Activated CD4-positive, alpha-beta T cell treated with anti-CD3 and anti-CD28 coated beads for 36 hours (primary cell): ENCODE data around the gene WNT6. TPM values are rescaled to one million over a fixed set of nuclear protein-coding genes. Genes with fewer than 3 reads are reported as not detected.

Source experiments
- ATAC-seq: fragments of 200-7000 bp; cut with Tn5 transposase; one replicate; pipeline ENCODE4 v1.10.0; 2021; ENCODE audit warnings: mild to moderate bottlenecking, moderate library complexity
- CTCF ChIA-PET: fragments of 350-600 bp; sonication (Branson Sonifier 250); formaldehyde crosslinking; loops from one replicate; lab custom pipeline; 2021; ENCODE audit warnings: antibody characterized with exemption; lab: Charles Lee
- POLR2A ChIA-PET: fragments of 350-600 bp; sonication (Branson Sonifier 250); formaldehyde crosslinking; loops from one replicate; lab custom pipeline; 2021; ENCODE audit warnings: antibody characterized with exemption, inconsistent platforms; lab: Charles Lee
- DNase-seq: peaks from one replicate; pipeline ENCODE4 v3.0.0-alpha.2; 2020
- H3K27ac Mint-ChIP-seq: one replicate; pipeline ENCODE4 v1.8.0; 2021; ENCODE audit warnings: mixed read lengths
- H3K27me3 Mint-ChIP-seq: one replicate; pipeline ENCODE4 v1.8.0; 2021; ENCODE audit warnings: mixed read lengths
- H3K36me3 Mint-ChIP-seq: one replicate; pipeline ENCODE4 v1.8.0; 2021; ENCODE audit warnings: low read depth, mixed read lengths
- H3K4me1 Mint-ChIP-seq: one replicate; pipeline ENCODE4 v1.8.0; 2021; ENCODE audit warnings: mixed read lengths
- H3K4me3 Mint-ChIP-seq: one replicate; pipeline ENCODE4 v1.8.0; 2021; ENCODE audit warnings: mild to moderate bottlenecking, moderate library complexity, mixed read lengths
- H3K9me3 Mint-ChIP-seq: one replicate; pipeline ENCODE4 v1.8.0; 2021; ENCODE audit warnings: low read depth, mixed read lengths
- intact Hi-C, 2 experiments: fragments of 100-400 bp; cut with DNase I in 1 of 2; cut with micrococcal nuclease in 1 of 2; formaldehyde crosslinking; loops; one replicate each; pipeline versions ENCODE4 v1.14.2 to v1.15.1; 2022 to 2024; cut with DNase I, micrococcal nuclease
- total RNA-seq, 2 experiments: library from RNA; stranded (reverse); gene quantifications; one replicate each; pipeline ENCODE4 v1.2.3, GENCODE V29; 2021

Gene WNT6
- total RNA-seq, 2 experiments from 2014 or later, result 0.30 TPM; not detected in 1

- peaks cover 33% of the 10 kb centered on the region for H3K27me3 Mint-ChIP-seq
- H3K27ac Mint-ChIP-seq, result no peak overlapping the region
- H3K4me1 Mint-ChIP-seq, result no peaks in the 10 kb centered on the region
- H3K36me3 Mint-ChIP-seq, result no peaks in the 10 kb centered on the region
- ATAC-seq (no peak), DNase-seq (no peak)
- no peak overlapping the region for H3K4me3 Mint-ChIP-seq
- POLR2A ChIA-PET, result no interaction called here
- CTCF ChIA-PET, result interaction anchor here (0.6 to 5.7 kb wide), 9 partner anchors 47 to 202 kb away, joined by 3 to 69 read pairs (median 5); partner anchors contain the start of gene TTLL4
- H3K9me3 Mint-ChIP-seq, result no peaks in the 10 kb centered on the region
- intact Hi-C loops, result loop anchor here (5.0 kb wide), 3 partner anchors 132 to 307 kb away; no protein-coding TSS in a partner anchor
Observed at GRCh38 chr2:218850796-218851195, 8.8 kb upstream of the WNT6 start.

- H3K27ac Mint-ChIP-seq, result no peak overlapping the region
- no peaks in the 10 kb centered on the region for H3K4me1 Mint-ChIP-seq
- ChIA-PET CTCF (interaction anchor here (0.6 to 5.7 kb wide), 15 partner anchors 14 to 730 kb away, joined by 3 to 69 read pairs (median 5); partner anchors contain the start of gene TTLL4), POLR2A (no interaction called here)
- ATAC-seq (no peak), DNase-seq (no peak)
- H3K27me3 Mint-ChIP-seq, result peaks cover 38% of the 10 kb centered on the region
- no peaks in the 10 kb centered on the region for H3K9me3 Mint-ChIP-seq
- intact Hi-C loops, result loop anchor here (5.0 kb wide), 3 partner anchors 131 to 306 kb away; no protein-coding TSS in a partner anchor
- H3K4me3 Mint-ChIP-seq, result no peak overlapping the region
- no peaks in the 10 kb centered on the region for H3K36me3 Mint-ChIP-seq
Observed at GRCh38 chr2:218851286-218851685, 8.3 kb upstream of the WNT6 start.

GRCh38 chr2:218852911-218853667, 6.5 kb upstream of the WNT6 start:
- intact Hi-C loops, result loop anchor here (1.0 to 5.0 kb wide), 7 partner anchors 24 to 304 kb away; no protein-coding TSS in a partner anchor
- ATAC-seq (peak; percentile 84), DNase-seq (peak; percentile 81)
- peaks cover 54% of the 10 kb centered on the region for H3K27me3 Mint-ChIP-seq
- POLR2A ChIA-PET, result no interaction called here
- no peaks in the 10 kb centered on the region for H3K4me1 Mint-ChIP-seq
- CTCF ChIA-PET, result interaction anchor here (0.6 to 5.7 kb wide), 26 partner anchors 10 to 531 kb away, joined by 3 to 69 read pairs (median 4); partner anchors contain the start of genes PRKAG3, RNF25 and STK36
- H3K36me3 Mint-ChIP-seq, result no peaks in the 10 kb centered on the region
- H3K9me3 Mint-ChIP-seq, result no peaks in the 10 kb centered on the region
- H3K4me3 Mint-ChIP-seq, result no peak overlapping the region
- no peak overlapping the region for H3K27ac Mint-ChIP-seq

- Mint-ChIP-seq H3K4me3 (no peak overlapping the region), H3K27ac (no peak overlapping the region), H3K36me3 (no peaks in the 10 kb centered on the region), H3K27me3 (peaks cover 59% of the 10 kb centered on the region), H3K4me1 (no peaks in the 10 kb centered on the region), H3K9me3 (no peaks in the 10 kb centered on the region)
- CTCF ChIA-PET, result interaction anchor here (0.6 to 4.4 kb wide), 12 partner anchors 19 to 532 kb away, joined by 3 to 42 read pairs (median 4); partner anchors contain the start of gene PRKAG3
- POLR2A ChIA-PET, result no interaction called here
- peak; percentile 39 for ATAC-seq
- intact Hi-C loops, result loop anchor here (1.0 to 5.0 kb wide), 7 partner anchors 23 to 304 kb away; no protein-coding TSS in a partner anchor
- no peak for DNase-seq
Observed at GRCh38 chr2:218853766-218854165, 5.8 kb upstream of the WNT6 start.

GRCh38 chr2:218854860-218855259, 4.7 kb upstream of the WNT6 start:
- Mint-ChIP-seq H3K36me3 (no peaks in the 10 kb centered on the region), H3K27ac (no peak overlapping the region), H3K4me3 (no peak overlapping the region), H3K9me3 (no peaks in the 10 kb centered on the region), H3K27me3 (peaks cover 65% of the 10 kb centered on the region), H3K4me1 (peaks cover 4% of the 10 kb centered on the region)
- ATAC-seq (no peak), DNase-seq (no peak)
- CTCF ChIA-PET, result interaction anchor here (0.6 to 1.2 kb wide), 4 partner anchors 9 to 569 kb away, joined by 3 to 7 read pairs (median 4); no protein-coding TSS in a partner anchor
- intact Hi-C loops, result loop anchor here (5.0 kb wide), 3 partner anchors 127 to 302 kb away; no protein-coding TSS in a partner anchor
- POLR2A ChIA-PET, result no interaction called here

- intact Hi-C loops, result no loop called here
- DNase-seq, result no peak
- peaks cover 67% of the 10 kb centered on the region for H3K27me3 Mint-ChIP-seq
Observed at GRCh38 chr2:218855305-218856166, 4.1 kb upstream of the WNT6 start.

GRCh38 chr2:218856167-218856895, 3.3 kb upstream of the WNT6 start:
- ChIA-PET CTCF (interaction anchor here (0.5 to 1.5 kb wide), 4 partner anchors 9 to 708 kb away, joined by 3 to 5 read pairs (median 3); no protein-coding TSS in a partner anchor), POLR2A (interaction anchor here (0.8 kb wide), 1 partner anchor 455 kb away, joined by 3 read pairs; no protein-coding TSS in a partner anchor)
- Mint-ChIP-seq H3K4me3 (no peak overlapping the region), H3K27me3 (peaks cover 68% of the 10 kb centered on the region), H3K9me3 (no peaks in the 10 kb centered on the region), H3K36me3 (no peaks in the 10 kb centered on the region), H3K4me1 (peaks cover 15% of the 10 kb centered on the region), H3K27ac (no peak overlapping the region)
- DNase-seq, result no peak
- no peak for ATAC-seq
- intact Hi-C loops, result no loop called here

More at GRCh38 chr2:218855305-218856166, 4.1 kb upstream of the WNT6 start:
- Mint-ChIP-seq H3K27ac (no peak overlapping the region), H3K9me3 (no peaks in the 10 kb centered on the region), H3K4me1 (peaks cover 9% of the 10 kb centered on the region), H3K4me3 (no peak overlapping the region), H3K36me3 (no peaks in the 10 kb centered on the region)
- no peak for ATAC-seq
- CTCF ChIA-PET, result interaction anchor here (0.5 to 1.5 kb wide), 8 partner anchors 8 to 709 kb away, joined by 3 to 7 read pairs (median 3); no protein-coding TSS in a partner anchor
- POLR2A ChIA-PET, result interaction anchor here (0.6 to 0.8 kb wide), 2 partner anchors 13 to 454 kb away, joined by 3 read pairs; no protein-coding TSS in a partner anchor

- ChIA-PET CTCF (interaction anchor here (1.5 to 1.6 kb wide), 2 partner anchors 42 to 123 kb away, joined by 4 to 5 read pairs; no protein-coding TSS in a partner anchor), POLR2A (no interaction called here)
- ATAC-seq (no peak), DNase-seq (no peak)
- Mint-ChIP-seq H3K36me3 (no peaks in the 10 kb centered on the region), H3K27ac (no peak overlapping the region), H3K9me3 (no peaks in the 10 kb centered on the region), H3K4me1 (peaks cover 15% of the 10 kb centered on the region), H3K27me3 (peaks cover 72% of the 10 kb centered on the region), H3K4me3 (no peak overlapping the region)
- intact Hi-C loops, result no loop called here
Observed at GRCh38 chr2:218856896-218857243, 2.7 kb upstream of the WNT6 start.

GRCh38 chr2:218857371-218858137, 2.1 kb upstream of the WNT6 start:
- H3K36me3 Mint-ChIP-seq, result no peaks in the 10 kb centered on the region
- ATAC-seq (no peak), DNase-seq (no peak)
- CTCF ChIA-PET, result interaction anchor here (0.6 to 4.0 kb wide), 5 partner anchors 18 to 507 kb away, joined by 3 to 29 read pairs (median 4); no protein-coding TSS in a partner anchor
- no peak overlapping the region for H3K4me3 Mint-ChIP-seq
- no peaks in the 10 kb centered on the region for H3K9me3 Mint-ChIP-seq
- POLR2A ChIA-PET, result no interaction called here
- H3K27ac Mint-ChIP-seq, result no peak overlapping the region
- H3K27me3 Mint-ChIP-seq, result peaks cover 74% of the 10 kb centered on the region
- intact Hi-C loops, result no loop called here
- H3K4me1 Mint-ChIP-seq, result peaks cover 15% of the 10 kb centered on the region

- intact Hi-C loops, result no loop called here
- Mint-ChIP-seq H3K9me3 (no peaks in the 10 kb centered on the region), H3K27ac (no peak overlapping the region), H3K4me1 (peaks cover 15% of the 10 kb centered on the region), H3K36me3 (no peaks in the 10 kb centered on the region), H3K4me3 (no peak overlapping the region), H3K27me3 (peaks cover 78% of the 10 kb centered on the region)
- no peak for DNase-seq
- CTCF ChIA-PET, result interaction anchor here (0.6 to 4.0 kb wide), 6 partner anchors 18 to 135 kb away, joined by 3 to 29 read pairs (median 4); no protein-coding TSS in a partner anchor
- POLR2A ChIA-PET, result no interaction called here
- no peak for ATAC-seq
Observed at GRCh38 chr2:218858138-218858445, 1.5 kb upstream of the WNT6 start.
